ENCODE data around the gene ZNF695. TPM values are rescaled to one million over a fixed set of nuclear protein-coding genes. Genes with fewer than 3 reads are reported as not detected.

The ZNF695 gene
- total RNA-seq, 1 experiment from 2014 or later = 29.4 TPM

DNA sequence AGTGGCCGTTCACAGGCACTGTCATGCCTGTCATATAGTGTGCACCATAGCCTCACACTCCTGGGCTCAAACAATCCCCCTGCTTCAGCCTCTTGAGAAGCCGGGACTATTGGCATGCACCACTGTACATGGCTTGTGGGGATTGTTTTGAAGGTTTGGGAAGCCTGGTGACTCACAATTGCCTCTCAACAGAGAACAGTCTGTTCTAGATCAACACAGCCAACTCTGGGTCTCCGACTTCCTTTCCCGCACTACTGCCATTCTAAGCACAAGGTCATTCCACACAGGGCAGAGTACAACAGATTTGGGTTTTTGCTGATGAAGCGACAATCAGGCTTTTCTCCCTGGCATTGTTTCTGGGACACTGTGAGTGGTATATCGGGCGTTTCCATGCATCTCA, 60.6 kb downstream of the ZNF695 start (continued):
- TF ChIP-seq ZNF423 (CRISPR knock-in tag; IDR thresholded peaks at IDR 0.05) (no peak), FOXK1 (CRISPR knock-in tag; IDR thresholded peaks at IDR 0.05) (no peak), RELA (CRISPR knock-in tag; IDR thresholded peaks at IDR 0.05; ENCODE audit: borderline replicate concordance) (no peak)
- TF ChIP-seq, protein P1, sequence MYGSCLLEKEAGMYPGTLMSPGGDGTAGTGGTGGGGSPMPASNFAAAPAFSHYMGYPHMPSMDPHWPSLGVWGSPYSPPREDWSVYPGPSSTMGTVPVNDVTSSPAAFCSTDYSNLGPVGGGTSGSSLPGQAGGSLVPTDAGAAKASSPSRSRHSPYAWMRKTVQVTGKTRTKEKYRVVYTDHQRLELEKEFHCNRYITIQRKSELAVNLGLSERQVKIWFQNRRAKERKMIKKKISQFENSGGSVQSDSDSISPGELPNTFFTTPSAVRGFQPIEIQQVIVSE (CRISPR knock-in tag; IDR thresholded peaks at IDR 0.05; ENCODE audit: borderline replicate concordance) = no peak
- TF ChIP-seq, protein P2, sequence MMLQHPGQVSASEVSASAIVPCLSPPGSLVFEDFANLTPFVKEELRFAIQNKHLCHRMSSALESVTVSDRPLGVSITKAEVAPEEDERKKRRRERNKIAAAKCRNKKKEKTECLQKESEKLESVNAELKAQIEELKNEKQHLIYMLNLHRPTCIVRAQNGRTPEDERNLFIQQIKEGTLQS (CRISPR knock-in tag; conservative IDR thresholded peaks at IDR 0.05) = no peak

DNA sequence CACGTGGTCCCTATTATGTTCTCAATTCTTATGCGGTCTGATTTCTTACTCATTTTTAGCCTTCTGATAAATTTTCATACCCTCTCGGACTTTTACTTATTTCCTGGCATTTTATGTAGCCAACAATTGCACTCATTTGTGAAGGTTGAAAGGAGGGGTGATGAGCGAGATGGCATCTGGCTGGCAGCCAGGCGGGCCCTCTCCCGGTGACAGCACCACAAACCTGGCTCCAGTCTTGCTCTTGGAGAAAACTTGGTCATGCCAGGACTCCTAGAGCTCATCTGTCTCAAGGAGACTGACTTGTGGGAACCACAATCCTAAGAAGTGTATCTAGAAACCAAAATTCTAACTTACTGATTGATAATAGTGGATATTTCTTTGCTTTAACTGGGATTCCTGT, 61.5 kb downstream of the ZNF695 start:
- Mint-ChIP-seq H3K27me3 (ENCODE audit: low read depth) (no peaks in the 10 kb centered on the region), H3K27ac (peak overlapping the region; percentile 51), H3K4me1 (peaks cover 27% of the 10 kb centered on the region), H3K9me3 (peaks cover 4% of the 10 kb centered on the region; the same call in 1 of the 2 replicates), H3K36me3 (peaks cover 31% of the 10 kb centered on the region), H3K4me3 (no peak overlapping the region)
- TF ChIP-seq RORB (CRISPR knock-in tag; IDR thresholded peaks at IDR 0.05) (no peak), ZNF423 (CRISPR knock-in tag; IDR thresholded peaks at IDR 0.05) (no peak), SP1 (CRISPR knock-in tag; conservative IDR thresholded peaks at IDR 0.05) (no peak), ZNF138 (CRISPR knock-in tag; conservative IDR thresholded peaks at IDR 0.05) (no peak), TEAD1 (CRISPR knock-in tag; IDR thresholded peaks at IDR 0.05) (no peak), TP53 (CRISPR knock-in tag; IDR thresholded peaks at IDR 0.05) (no peak), KAT7 (CRISPR knock-in tag; IDR thresholded peaks at IDR 0.05; ENCODE audit: borderline replicate concordance) (no peak), CREM (CRISPR knock-in tag; IDR thresholded peaks at IDR 0.05) (no peak), GRHL2 (CRISPR knock-in tag; IDR thresholded peaks at IDR 0.05; ENCODE audit: insufficient replicate concordance, severe bottlenecking) (no peak), FOXJ3 (CRISPR knock-in tag; IDR thresholded peaks at IDR 0.05; ENCODE audit: borderline replicate concordance) (no peak), ZBTB21 (CRISPR knock-in tag; IDR thresholded peaks at IDR 0.05; ENCODE audit: borderline replicate concordance) (no peak), CREB1 (CRISPR knock-in tag; IDR thresholded peaks at IDR 0.05) (no peak)
- TF ChIP-seq, protein P3, sequence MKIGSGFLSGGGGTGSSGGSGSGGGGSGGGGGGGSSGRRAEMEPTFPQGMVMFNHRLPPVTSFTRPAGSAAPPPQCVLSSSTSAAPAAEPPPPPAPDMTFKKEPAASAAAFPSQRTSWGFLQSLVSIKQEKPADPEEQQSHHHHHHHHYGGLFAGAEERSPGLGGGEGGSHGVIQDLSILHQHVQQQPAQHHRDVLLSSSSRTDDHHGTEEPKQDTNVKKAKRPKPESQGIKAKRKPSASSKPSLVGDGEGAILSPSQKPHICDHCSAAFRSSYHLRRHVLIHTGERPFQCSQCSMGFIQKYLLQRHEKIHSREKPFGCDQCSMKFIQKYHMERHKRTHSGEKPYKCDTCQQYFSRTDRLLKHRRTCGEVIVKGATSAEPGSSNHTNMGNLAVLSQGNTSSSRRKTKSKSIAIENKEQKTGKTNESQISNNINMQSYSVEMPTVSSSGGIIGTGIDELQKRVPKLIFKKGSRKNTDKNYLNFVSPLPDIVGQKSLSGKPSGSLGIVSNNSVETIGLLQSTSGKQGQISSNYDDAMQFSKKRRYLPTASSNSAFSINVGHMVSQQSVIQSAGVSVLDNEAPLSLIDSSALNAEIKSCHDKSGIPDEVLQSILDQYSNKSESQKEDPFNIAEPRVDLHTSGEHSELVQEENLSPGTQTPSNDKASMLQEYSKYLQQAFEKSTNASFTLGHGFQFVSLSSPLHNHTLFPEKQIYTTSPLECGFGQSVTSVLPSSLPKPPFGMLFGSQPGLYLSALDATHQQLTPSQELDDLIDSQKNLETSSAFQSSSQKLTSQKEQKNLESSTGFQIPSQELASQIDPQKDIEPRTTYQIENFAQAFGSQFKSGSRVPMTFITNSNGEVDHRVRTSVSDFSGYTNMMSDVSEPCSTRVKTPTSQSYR (CRISPR knock-in tag; IDR thresholded peaks at IDR 0.05) = no peak
- TF ChIP-seq, protein P4, sequence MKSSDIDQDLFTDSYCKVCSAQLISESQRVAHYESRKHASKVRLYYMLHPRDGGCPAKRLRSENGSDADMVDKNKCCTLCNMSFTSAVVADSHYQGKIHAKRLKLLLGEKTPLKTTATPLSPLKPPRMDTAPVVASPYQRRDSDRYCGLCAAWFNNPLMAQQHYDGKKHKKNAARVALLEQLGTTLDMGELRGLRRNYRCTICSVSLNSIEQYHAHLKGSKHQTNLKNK (CRISPR knock-in tag; IDR thresholded peaks at IDR 0.05) = no peak
- TF ChIP-seq, protein P5, sequence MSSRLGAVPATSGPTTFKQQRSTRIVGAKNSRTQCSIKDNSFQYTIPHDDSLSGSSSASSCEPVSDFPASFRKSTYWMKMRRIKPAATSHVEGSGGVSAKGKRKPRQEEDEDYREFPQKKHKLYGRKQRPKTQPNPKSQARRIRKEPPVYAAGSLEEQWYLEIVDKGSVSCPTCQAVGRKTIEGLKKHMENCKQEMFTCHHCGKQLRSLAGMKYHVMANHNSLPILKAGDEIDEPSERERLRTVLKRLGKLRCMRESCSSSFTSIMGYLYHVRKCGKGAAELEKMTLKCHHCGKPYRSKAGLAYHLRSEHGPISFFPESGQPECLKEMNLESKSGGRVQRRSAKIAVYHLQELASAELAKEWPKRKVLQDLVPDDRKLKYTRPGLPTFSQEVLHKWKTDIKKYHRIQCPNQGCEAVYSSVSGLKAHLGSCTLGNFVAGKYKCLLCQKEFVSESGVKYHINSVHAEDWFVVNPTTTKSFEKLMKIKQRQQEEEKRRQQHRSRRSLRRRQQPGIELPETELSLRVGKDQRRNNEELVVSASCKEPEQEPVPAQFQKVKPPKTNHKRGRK (CRISPR knock-in tag; IDR thresholded peaks at IDR 0.05; ENCODE audit: borderline replicate concordance) = no peak
- CTCF ChIA-PET = no interaction called here
- POLR2A ChIA-PET = no interaction called here
- DNase-seq (ENCODE audit: low spot score) = no peak
- no peak for ATAC-seq

Other genes with a start within 250 kb of the ZNF695 start
- 37.7 to 46.4 TPM (median 39.2 TPM) in 3 replicates for gene AHCTF1, start 76.1 kb downstream of the ZNF695 start, total RNA-seq (2021)
- gene ZNF670, start 70.8 kb upstream of the ZNF695 start, total RNA-seq (2021) = 11.1 to 12.7 TPM (median 12.7 TPM) in 3 replicates
- 15.2 to 18.3 TPM (median 16.6 TPM) in 3 replicates for gene ZNF669, start 96.3 kb upstream of the ZNF695 start, total RNA-seq (2021)
- gene ZNF124, start 164.0 kb upstream of the ZNF695 start, total RNA-seq (2021) = 31.8 to 33.8 TPM (median 33.0 TPM) in 3 replicates
- gene VN1R5, start 248.0 kb upstream of the ZNF695 start, total RNA-seq (2021) = not detected in 3 replicates